Activated naive CD8-positive, alpha-beta T cell (primary cell): Measurements from ENCODE around the gene SS18L1.
A peak's percentile ranks its signal among the peaks of the same experiment; 100 is the strongest.

Experiments
- H3K27ac Mint-ChIP-seq: one replicate; pipeline ENCODE4 v1.8.0; 2021; ENCODE audit warnings: mixed read lengths
- H3K27me3 Mint-ChIP-seq: one replicate; pipeline ENCODE4 v1.8.0; 2021; ENCODE audit warnings: mixed read lengths
- H3K36me3 Mint-ChIP-seq: one replicate; pipeline ENCODE4 v1.8.0; 2021; ENCODE audit warnings: mixed read lengths
- H3K4me1 Mint-ChIP-seq: one replicate; pipeline ENCODE4 v1.8.0; 2021; ENCODE audit warnings: low read depth, mixed read lengths
- H3K4me3 Mint-ChIP-seq: one replicate; pipeline ENCODE4 v1.8.0; 2021; ENCODE audit warnings: mild to moderate bottlenecking, mixed read lengths
- H3K9me3 Mint-ChIP-seq: one replicate; pipeline ENCODE4 v1.8.0; 2021; ENCODE audit warnings: low read depth, mixed read lengths

The SS18L1 gene

GRCh38 chr20:62129731-62130531, 13.6 kb upstream of the SS18L1 start:
- Mint-ChIP-seq H3K27ac (no peak overlapping the region), H3K9me3 (no peaks in the 10 kb centered on the region), H3K4me3 (no peak overlapping the region), H3K4me1 (peaks cover 28% of the 10 kb centered on the region), H3K27me3 (no peaks in the 10 kb centered on the region), H3K36me3 (peaks cover 8% of the 10 kb centered on the region)

GRCh38 chr20:62131560-62132320, 11.8 kb upstream of the SS18L1 start:
- Mint-ChIP-seq H3K27ac (peak overlapping the region; percentile 77), H3K9me3 (no peaks in the 10 kb centered on the region), H3K27me3 (no peaks in the 10 kb centered on the region), H3K36me3 (peaks cover 8% of the 10 kb centered on the region), H3K4me1 (peaks cover 26% of the 10 kb centered on the region), H3K4me3 (no peak overlapping the region)

DNA sequence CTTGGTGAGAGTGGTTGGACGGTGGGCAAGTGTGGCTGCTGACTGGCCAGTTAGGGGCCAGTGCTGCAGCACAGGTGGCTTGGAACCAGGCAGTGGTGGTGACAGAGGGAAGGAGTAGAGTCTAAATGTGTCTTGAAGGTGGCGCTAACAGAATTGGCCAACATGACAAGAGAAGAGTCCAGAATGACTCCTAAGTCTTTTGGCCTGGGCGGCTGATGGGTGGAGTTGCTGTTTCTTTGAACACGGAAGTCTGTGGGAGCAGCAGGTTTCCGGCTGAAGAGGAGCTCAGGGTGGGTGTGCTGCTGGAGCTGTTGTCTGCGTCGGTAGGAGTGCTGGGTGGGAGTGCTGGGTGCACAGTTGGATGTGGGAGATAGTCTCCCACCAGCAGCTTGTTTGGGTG, 11.1 kb upstream of the SS18L1 start:
- Mint-ChIP-seq H3K4me3 (no peak overlapping the region), H3K36me3 (peaks cover 8% of the 10 kb centered on the region), H3K9me3 (no peaks in the 10 kb centered on the region), H3K4me1 (peaks cover 27% of the 10 kb centered on the region), H3K27ac (peak overlapping the region; percentile 64), H3K27me3 (no peaks in the 10 kb centered on the region)

DNA sequence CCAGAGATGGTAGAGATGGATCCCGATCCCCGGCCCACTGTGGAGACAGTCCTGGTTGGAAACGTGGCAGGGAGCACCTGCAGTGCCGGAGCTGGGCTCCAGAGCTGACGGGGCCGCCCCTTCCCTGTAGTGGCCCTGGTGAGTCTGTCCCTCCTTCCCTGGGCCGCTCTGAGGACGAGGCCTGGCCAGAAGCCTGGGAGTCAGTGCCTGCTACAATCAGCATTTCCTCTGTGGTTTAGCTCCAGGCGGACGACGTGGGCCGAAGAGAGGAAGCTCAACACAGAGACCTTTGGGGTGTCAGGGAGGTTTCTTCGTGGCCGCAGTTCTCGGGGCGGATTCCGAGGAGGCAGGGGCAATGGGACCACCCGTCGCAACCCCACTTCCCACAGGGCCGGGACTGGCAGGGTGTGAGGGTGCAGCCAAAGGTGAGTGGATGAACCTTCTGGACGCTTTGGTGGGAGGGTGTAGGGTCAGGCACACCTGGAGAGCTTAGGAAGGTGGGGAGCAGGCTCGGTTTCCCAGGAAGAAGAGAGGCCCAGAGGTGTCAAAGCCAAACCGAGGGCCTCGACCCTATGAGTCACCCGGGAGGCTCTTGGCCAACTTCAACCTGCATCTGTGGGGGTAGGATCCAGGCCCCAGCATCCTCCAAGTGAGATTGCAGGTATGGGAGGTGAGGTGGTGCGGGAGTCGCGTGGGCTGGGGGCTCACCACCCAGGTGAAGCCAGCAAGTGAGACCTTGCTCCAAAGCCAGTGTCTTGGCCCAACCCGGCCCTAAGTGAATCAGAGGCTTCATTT, 10.3 kb upstream of the SS18L1 start:
- Mint-ChIP-seq H3K36me3 (peaks cover 7% of the 10 kb centered on the region), H3K27ac (peak overlapping the region; percentile 81), H3K9me3 (no peaks in the 10 kb centered on the region), H3K4me3 (no peak overlapping the region), H3K4me1 (peaks cover 31% of the 10 kb centered on the region), H3K27me3 (no peaks in the 10 kb centered on the region)

DNA sequence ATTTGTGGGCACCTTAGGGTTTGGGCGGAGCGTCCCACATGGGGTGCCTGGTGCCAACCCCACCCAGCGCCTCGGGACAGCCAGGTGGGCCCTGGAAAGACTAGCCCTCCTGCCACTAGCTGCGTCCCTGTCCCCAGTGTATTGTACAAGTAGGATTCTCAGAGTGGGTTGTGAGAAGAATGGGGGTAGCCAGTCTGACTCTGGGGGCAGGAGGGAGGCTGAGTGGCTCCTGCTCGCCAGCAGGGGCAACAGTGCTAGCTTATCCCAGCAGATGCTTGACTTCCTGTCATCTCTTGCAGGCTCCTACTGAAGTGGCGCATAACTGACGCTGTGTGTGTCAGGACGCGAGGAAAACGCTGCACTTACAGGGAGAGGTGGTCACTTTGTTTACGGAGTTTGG, 9.7 kb upstream of the SS18L1 start:
- Mint-ChIP-seq H3K27me3 (no peaks in the 10 kb centered on the region), H3K4me3 (no peak overlapping the region), H3K27ac (peak overlapping the region; percentile 81), H3K4me1 (peaks cover 30% of the 10 kb centered on the region), H3K9me3 (no peaks in the 10 kb centered on the region), H3K36me3 (peaks cover 8% of the 10 kb centered on the region)

DNA sequence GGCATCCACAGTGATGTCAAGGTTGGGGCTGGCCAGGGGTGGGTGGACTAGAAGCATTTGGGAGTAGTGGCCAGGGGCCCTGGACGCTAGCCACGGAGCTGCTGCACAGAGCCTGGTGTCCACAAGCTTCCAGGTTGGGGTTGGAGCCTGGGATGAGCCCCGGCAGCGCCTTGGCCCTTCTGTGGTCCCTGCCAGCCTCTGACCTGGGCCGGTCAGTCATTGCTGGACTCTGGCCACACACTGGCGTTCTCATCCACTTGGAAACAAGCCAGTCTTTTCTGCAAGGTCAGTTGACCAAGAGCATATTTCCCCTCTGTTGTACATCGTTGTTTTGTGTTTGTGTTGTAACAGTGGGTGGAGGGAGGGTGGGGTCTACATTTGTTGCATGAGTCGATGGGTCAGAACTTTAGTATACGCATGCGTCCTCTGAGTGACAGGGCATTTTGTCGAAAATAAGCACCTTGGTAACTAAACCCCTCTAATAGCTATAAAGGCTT, 8.8 kb upstream of the SS18L1 start:
- H3K4me1 Mint-ChIP-seq: peaks cover 30% of the 10 kb centered on the region
- peaks cover 8% of the 10 kb centered on the region for H3K36me3 Mint-ChIP-seq
- H3K9me3 Mint-ChIP-seq: no peaks in the 10 kb centered on the region
- H3K4me3 Mint-ChIP-seq: no peak overlapping the region
- no peaks in the 10 kb centered on the region for H3K27me3 Mint-ChIP-seq
- no peak overlapping the region for H3K27ac Mint-ChIP-seq

DNA sequence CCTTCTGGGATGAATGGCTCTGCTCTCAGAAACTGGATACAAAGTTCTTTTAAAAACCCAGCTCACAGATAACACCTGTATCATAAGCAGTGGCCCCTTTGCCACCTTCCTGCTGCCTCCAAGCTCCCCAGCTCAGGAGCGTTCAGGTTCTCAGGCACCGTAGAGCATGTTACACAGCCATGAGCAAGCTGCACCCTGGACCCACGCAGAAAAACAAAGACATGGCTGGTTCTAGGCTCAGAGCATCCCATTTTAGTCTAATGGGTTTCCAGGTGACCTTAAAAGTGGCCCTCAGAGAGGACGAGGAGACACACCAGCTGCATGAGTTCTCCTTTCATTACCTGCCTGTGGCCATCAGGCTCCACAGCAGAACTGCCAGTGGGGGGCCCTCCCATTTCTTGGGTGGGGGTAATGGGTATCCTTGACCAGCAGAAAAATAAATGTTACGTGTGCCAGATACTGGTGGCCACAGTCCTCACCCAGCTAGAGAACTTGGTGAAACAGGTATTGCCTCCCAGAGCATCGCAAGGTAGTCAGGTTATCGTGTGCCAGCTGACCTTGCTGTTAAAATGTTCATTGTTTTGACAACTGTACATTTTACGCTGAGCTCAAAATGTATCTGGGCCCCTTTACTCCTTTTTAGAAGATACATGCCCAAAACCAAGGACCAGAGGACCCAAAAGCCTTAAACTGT, 7.8 kb upstream of the SS18L1 start:
- peaks cover 9% of the 10 kb centered on the region for H3K36me3 Mint-ChIP-seq
- no peak overlapping the region for H3K4me3 Mint-ChIP-seq
- H3K27me3 Mint-ChIP-seq: no peaks in the 10 kb centered on the region
- no peaks in the 10 kb centered on the region for H3K9me3 Mint-ChIP-seq
- H3K4me1 Mint-ChIP-seq: peaks cover 35% of the 10 kb centered on the region
- no peak overlapping the region for H3K27ac Mint-ChIP-seq

DNA sequence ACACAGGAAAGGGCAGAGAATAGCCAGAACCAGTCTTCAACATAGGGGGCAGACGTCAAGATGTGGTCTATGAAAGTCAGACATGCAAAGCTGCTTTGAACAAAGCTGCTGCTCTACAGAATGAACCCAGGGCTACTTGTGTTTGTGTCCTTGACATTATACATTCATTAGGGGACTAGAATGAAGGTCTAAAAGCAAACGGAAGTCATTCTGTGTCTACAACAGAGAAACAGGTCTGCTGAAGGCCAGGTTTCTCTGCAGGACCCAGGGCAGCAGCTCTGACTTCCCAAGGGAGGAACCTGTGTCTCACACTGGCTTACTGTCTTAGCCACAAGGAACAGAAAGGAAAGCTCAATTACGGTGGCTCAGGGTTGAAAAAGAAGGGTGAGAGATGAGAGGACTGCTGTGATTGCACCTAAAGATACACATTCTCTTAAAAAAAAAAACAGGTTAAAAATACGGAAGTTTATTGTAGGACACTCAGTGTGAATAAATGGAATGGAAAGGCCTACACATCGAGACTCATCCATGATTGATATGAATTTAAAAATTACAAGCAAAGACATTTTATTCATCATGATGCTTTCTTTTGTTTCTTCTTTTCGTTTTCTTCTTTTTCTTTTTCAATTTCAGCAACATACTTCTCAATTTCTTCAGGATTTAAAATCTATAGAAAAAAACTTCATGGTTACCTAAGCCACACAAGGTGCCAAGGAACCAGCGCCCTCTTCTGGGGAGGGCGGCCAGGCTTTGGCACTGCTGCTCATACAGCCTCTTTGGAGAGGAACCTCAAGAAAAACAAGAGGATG, 7.1 kb upstream of the SS18L1 start:
- peaks cover 12% of the 10 kb centered on the region for H3K36me3 Mint-ChIP-seq
- H3K27me3 Mint-ChIP-seq: no peaks in the 10 kb centered on the region
- peaks cover 38% of the 10 kb centered on the region for H3K4me1 Mint-ChIP-seq
- no peaks in the 10 kb centered on the region for H3K9me3 Mint-ChIP-seq
- no peak overlapping the region for H3K4me3 Mint-ChIP-seq
- H3K27ac Mint-ChIP-seq: peak overlapping the region; percentile 86

- Mint-ChIP-seq H3K36me3 (peaks cover 10% of the 10 kb centered on the region), H3K4me3 (no peak overlapping the region), H3K9me3 (no peaks in the 10 kb centered on the region), H3K27me3 (no peaks in the 10 kb centered on the region), H3K4me1 (peaks cover 41% of the 10 kb centered on the region), H3K27ac (peak overlapping the region; percentile 86)
These were observed 6.5 kb upstream of the SS18L1 start for GRCh38 chr20:62137092-62137384.

DNA sequence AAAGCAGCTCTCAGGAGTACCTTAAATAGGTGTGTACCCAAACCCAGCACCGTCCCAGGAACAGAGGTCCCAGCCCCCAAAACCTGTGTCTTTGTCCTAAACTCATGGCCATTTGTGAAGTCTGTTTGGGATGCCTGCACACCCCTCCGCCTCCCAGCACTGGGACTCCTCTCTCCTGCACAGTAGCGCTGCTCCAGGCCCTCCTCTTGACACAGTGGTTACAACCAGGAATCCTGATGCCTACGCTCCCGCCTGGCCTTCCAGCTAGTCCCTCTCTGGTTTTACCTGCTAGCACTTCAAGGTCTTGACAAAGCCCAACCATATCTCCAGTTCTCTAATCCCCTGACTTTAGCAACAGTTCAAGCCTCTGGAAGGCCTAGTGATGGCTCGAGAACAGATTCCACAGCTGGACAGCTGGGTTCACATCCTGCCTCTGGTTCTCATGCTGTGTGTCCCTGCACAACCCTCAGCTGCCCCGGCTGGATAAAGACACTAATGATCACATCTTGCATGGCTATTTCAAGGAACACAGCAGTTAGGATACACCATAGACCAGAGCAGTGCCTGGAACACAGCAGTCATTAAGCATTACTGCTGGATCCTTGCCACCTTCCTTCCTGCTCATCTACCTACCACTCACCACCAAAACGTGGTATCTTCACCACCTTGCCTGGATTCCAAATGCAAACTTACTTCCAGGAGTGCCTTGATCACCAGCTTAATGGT, 5.9 kb upstream of the SS18L1 start:
- Mint-ChIP-seq H3K4me3 (no peak overlapping the region), H3K4me1 (peaks cover 39% of the 10 kb centered on the region), H3K9me3 (no peaks in the 10 kb centered on the region), H3K36me3 (peaks cover 10% of the 10 kb centered on the region), H3K27ac (peak overlapping the region; percentile 42), H3K27me3 (no peaks in the 10 kb centered on the region)

- Mint-ChIP-seq H3K4me3 (no peak overlapping the region), H3K9me3 (no peaks in the 10 kb centered on the region), H3K27ac (peak overlapping the region; percentile 42), H3K36me3 (peaks cover 10% of the 10 kb centered on the region), H3K4me1 (peaks cover 39% of the 10 kb centered on the region), H3K27me3 (no peaks in the 10 kb centered on the region)
These were observed 5.4 kb upstream of the SS18L1 start for GRCh38 chr20:62138204-62138543.

GRCh38 chr20:62138912-62139311, 4.7 kb upstream of the SS18L1 start:
- Mint-ChIP-seq H3K4me3 (no peak overlapping the region), H3K27me3 (no peaks in the 10 kb centered on the region), H3K9me3 (no peaks in the 10 kb centered on the region), H3K4me1 (peaks cover 37% of the 10 kb centered on the region), H3K27ac (peak overlapping the region; percentile 61), H3K36me3 (peaks cover 10% of the 10 kb centered on the region)

- Mint-ChIP-seq H3K36me3 (peaks cover 8% of the 10 kb centered on the region), H3K4me3 (no peak overlapping the region), H3K27me3 (no peaks in the 10 kb centered on the region), H3K27ac (peak overlapping the region; percentile 61), H3K9me3 (no peaks in the 10 kb centered on the region), H3K4me1 (peaks cover 38% of the 10 kb centered on the region)
These were observed 3.9 kb upstream of the SS18L1 start for GRCh38 chr20:62139636-62140035.
